Fibroblast of skin of back (primary cell): ENCODE measurements around the gene RABGEF1.
A peak's percentile ranks its signal among the peaks of the same experiment; 100 is the strongest.
"Not testable (repeated sequence)": the region's sequence is repeated elsewhere in the genome, so short reads cannot be mapped to it uniquely, and the experiment has no call there.

Experiments used
- DNase-seq: peaks from one replicate; pipeline ENCODE4 v3.0.0-alpha.2; 2013

Gene RABGEF1

DNA sequence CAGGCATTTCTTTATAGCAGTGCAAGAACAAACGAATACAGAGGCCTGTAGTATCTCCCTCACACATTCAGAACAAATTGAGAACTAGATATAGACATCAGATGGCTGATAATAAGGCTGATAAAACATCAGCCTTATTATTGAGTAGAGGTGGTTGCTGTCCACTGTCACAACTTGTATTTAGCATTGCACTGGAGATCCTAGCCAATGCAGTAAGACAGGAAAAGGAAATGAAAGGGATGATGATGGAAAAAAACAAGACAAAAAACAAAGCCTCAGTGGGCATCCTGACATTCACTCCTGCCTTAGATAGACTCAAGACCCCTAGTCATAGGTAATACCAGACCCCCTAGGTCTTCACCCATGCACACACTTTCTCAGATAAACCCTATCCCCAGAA lies 4.7 kb upstream of the RABGEF1 start:
- no peak for DNase-seq

DNA sequence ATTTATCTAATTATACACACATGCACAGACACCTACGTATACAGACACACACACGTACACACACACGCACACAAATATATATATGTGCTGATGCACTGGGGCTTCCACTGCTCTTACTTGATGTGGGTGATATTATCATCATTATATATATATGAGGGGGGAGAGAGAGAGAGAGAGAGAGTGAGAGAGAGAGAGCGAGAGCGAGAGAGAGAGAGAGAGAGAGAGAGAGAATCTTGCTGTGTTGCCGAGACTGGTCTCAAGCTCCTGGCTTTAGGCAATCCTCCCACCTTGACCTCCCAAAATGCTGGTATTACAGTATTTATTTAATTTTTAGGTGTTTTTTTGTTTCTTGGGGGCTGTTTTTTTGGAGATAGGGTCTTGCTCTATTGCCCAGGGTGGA lies 3.6 kb upstream of the RABGEF1 start:
- no peak for DNase-seq

- no peak for DNase-seq
These were observed 2.9 kb upstream of the RABGEF1 start for GRCh38 chr7:66737667-66738066.

DNA sequence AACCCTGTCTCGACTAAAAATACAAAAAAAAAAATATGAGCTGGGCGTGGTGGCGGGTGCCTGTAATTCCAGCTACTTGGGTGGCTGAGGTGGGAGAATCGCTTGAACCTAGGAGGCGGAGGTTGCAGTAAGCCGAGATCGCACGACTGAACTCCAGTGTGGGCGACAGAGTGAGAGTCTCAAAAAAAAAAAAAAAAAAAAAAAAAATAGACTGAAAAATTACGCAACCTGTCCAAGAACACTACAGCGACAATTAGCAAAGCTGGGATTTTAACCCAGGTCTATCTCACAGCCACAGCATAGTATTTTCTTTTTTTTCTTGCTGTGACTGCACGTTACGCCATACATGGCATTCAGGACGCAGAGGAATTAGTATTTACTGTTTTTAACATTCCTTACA lies 1.1 kb upstream of the RABGEF1 start:
- no peak for DNase-seq

- no peak for DNase-seq
These were observed 606 bp upstream of the RABGEF1 start for GRCh38 chr7:66739953-66740301.

- DNase-seq, result peak; percentile 54
These were observed 612 bp downstream of the RABGEF1 start for GRCh38 chr7:66740980-66741709.

DNA sequence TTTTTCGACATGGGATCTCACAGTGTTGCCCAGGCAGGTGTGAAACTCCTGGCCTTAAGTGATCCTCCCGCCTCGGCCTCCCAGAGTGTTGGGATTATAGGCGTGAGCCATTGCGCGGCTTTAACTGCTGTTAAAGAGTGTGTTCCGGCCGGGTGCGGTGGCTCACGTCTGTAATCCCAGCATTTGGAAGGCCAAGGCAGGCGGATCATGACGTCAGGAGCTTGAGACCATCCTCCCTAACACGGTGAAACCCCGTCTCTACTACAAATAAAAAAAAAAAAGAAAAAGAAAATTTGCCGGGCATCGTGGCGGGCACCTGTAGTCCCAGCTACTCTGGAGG lies 1.1 kb downstream of the RABGEF1 start:
- peak; percentile 39 for DNase-seq

DNA sequence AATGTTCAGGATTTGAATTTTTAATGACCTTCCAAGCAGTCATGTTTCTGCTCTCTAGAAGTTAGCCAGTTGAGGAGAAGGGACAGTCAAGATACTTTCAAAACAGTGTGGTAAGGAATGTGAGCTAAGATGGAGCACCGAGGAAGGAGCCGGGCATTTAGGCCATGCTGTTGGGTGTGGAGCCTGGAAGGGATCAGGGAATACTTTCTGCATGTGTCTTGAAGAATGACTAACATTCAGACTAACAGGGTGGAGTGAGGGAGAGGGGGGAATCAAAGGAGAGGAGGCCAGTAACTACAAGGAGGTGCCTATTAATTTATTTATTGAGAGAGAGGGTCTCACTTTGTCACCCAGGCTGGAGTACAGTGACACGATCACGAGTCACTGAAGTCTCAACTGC lies 1.8 kb downstream of the RABGEF1 start:
- DNase-seq, result peak; percentile 87

- DNase-seq, result no peak
These were observed 3.4 kb downstream of the RABGEF1 start for GRCh38 chr7:66743920-66744319.

GRCh38 chr7:66747385-66747784 lies 6.9 kb downstream of the RABGEF1 start:
- no peak for DNase-seq

- peak; percentile 8 for DNase-seq
These were observed 7.5 kb downstream of the RABGEF1 start for GRCh38 chr7:66747881-66748511.

DNA sequence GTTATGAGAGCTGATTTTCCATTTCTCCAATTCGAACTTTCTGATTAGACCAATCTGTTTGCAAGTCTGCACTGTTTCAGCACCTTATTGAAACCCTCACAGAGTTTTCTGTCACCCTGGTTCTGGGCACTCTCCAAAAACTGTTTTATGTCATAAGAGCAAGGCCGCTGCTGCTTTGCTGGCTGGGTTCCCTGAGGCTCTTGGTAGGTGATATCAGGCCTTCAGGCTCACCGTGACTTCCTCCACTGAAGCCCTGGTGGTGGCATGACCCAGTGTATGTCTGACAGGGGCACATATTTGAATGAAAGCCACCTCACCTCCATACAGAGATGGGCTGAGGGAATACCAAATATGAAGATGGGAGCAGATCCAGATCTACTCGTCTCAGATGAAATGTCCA lies 8.3 kb downstream of the RABGEF1 start:
- no peak for DNase-seq

- DNase-seq, result no peak
These were observed 11.4 kb downstream of the RABGEF1 start for GRCh38 chr7:66751945-66752344.

DNA sequence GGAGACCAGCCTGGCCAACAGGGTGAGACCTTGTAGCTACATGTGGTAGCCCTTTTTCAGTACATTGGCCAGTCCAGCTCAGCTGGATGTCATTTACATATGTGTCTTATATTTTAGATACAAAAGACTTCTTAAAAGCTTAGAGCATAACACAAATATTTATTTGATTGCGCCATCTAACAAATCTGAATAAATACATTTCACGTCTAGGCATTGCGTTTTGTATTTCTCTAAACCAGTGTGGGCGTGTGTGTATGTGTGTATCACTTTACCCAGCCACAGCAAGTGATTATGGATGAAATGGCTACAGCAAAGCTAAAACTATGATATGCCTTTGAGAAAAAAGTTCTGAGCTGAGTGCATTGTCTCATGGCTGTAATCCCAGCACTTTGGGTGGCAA lies 14.0 kb downstream of the RABGEF1 start:
- DNase-seq, result no peak

GRCh38 chr7:66755059-66755458 lies 14.5 kb downstream of the RABGEF1 start:
- DNase-seq, result not testable (repeated sequence)

DNA sequence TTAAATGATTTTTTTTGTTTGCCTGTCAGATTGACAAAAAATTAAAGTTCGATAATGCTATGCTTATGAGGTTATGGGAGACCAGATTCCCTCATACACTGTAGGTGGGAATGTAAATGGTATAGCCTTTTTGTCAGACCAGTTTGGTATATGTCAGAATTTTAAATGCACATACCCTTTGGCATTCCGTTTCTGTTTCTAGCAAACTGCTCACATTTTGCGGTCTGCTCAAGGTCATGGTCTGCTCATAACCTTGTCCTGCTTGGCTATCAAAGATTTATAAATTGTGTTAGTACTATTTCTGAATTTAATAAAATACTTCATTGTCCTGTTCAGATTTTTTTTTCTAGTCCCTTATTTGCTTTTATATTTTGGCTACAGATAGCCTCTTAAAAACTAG lies 15.7 kb downstream of the RABGEF1 start:
- not testable (repeated sequence) for DNase-seq

DNA sequence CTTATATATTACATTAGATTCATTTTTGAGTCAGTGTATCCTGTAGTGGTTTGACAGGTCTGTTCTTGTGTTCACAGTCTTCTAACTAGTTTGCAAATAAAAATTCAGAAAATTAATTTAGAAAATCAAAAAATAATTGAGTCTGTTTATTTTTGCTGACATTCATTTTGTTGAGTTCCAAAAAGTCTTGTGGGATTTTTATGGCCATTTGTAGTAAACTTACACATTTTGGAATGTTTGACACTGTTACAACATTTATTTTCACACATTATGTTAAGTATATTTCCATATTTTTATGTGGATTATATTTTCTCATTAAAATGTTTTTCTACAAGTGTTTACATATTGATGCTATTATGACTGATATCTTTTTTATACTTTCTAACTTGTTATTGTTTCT lies 16.4 kb downstream of the RABGEF1 start:
- DNase-seq, result no peak

DNA sequence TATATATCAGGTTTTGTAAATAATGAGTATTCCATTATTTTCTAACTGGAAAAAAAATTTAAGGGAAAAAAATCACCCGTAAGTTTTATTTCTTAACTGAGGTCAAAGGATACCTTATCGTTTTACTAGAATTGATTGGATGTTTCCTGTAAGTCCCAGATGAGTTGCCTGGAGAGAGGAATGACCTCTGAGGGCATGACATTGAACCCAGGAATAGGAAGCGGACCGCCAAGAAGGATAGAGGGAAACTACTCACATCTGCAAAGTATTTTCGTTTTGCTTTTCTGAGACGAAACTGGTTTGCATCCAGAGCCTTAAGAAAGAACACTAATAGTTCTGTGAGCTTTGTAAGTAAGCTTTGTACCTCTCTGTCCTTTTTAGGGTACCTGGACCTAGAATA lies 17.4 kb downstream of the RABGEF1 start:
- no peak for DNase-seq

DNA sequence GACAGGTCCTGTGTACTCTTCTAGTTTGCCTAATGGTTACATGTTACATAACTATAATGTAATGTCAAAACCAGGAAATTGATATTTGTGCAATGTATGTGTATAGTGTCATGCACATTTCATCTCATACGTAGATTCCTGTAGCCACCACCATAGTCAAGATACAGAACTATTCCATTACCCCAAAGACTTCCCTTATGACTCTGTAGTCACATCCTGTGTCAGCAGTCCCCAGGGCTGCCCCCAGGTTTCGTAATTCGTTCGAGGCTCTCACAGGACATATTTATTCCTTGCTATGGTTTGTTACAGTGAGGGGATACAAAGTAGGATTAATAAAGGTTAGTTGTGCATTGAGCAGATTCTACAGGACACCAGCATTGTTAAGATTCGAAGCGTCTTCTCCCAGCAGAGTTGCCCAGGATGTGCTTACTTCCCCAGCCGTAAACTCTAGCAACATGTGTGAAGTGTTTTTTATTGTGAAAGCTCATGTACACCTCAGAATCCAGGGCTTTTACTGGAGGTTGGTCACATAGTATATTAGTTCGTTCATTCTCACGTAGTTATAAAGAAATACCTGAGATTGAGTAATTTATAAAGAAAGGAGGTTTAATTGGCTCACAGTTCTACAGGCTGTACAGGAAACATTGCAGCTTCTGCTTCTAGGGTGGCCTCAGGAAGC lies 18.6 kb downstream of the RABGEF1 start:
- no peak for DNase-seq

- not testable (repeated sequence) for DNase-seq
These were observed 22.6 kb downstream of the RABGEF1 start for GRCh38 chr7:66763183-66763582.

DNA sequence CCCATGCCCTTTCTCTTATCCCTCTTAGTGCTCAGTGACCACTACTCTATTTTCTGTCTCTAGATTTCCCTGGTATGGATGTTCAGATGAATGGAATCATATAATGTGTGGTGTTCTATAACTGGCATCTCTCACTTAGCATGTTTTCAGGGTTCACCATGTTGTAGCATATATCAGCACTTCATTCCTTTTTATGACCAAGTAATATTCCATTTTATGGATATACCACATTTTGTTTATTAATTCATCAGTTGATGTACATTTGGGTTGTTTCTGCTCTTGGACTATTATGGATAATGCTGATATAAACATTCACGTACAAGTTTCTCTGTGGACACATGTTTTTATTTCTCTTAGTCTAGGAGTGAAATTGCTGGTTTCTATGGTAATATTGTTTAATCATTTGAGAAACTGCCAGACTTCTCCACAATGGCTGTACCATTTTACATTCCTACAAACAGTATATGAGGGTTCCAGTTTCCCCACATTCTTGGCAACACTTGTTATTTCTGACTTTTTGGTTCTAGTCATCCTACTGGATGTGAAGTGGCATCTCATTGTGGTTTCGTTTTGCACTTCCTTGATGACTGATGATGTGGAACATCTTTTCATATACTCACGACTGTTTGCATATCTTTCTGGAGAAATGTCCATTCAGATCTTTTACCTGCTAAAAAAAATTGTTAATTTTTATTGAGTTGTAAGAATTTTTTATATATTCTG lies 23.3 kb downstream of the RABGEF1 start:
- DNase-seq, result peak; percentile 51

DNA sequence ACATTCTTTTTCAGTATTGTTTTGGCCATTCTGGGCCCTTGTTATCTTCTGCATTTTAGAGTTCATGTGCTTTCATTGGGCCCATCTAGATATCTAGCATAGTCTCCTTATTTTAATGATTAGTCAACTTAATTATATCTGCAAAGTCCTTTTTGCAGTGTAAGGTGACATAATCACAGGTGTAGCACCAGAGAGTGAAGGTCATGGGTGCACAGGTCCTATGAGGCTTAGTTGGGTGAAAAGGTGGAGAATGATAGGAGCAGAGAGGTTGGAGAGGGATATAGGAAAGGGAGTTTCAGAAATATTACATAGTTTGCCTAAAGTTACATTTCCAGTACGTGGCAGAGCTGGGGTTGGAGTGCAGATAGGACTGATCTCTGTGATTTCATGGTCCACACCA lies 24.4 kb downstream of the RABGEF1 start:
- not testable (repeated sequence) for DNase-seq

DNA sequence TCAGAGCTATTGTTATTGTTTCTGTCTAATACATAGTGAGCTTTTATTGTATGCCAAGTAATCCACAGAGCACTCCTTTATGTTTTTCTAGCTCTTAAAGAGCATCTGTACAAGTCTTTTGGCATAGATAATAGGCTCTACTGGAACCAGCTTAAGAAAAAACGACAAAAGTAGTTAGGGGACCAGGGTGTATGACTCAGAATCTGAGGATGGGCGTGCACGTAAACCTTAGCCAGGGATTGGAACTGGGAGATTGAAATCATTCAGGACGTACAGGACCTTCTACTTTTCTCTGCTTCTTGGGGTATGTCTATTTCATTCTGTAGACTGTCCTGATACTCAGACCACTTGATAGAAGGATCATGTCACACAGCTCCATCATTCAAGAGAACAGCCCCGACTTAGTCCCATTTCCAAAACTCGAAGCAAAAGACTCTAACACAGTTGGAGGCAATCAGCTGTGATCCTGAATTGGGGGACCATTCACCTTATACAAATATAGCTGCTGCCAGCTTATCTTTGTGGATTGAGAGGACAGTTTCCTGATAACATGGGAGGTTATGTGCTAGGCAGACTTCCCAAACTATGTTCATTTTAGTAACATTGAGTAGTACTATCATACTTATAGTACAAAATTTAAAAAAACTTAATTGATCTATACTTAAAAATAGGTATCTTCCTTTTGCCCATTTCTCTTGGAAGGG lies 24.9 kb downstream of the RABGEF1 start:
- not testable (repeated sequence) for DNase-seq
